NOMO-1 treated with DMSO at 0.1 percent for 48 hours (cell line): ENCODE data around the gene GRM2.
"Not testable (repeated sequence)": the region's sequence is repeated elsewhere in the genome, so short reads cannot be mapped to it uniquely, and the experiment has no call there.

ENCODE experiments used
- DNase-seq: peaks from one replicate; lab custom pipeline; 2025; ENCODE audit not compliant: unreplicated experiment; lab: John Stamatoyannopoulos, UW

GRM2 gene

GRCh38 chr3:51721062-51721745 is 14.3 kb downstream of the GRM2 start:
- no peak for DNase-seq

DNA sequence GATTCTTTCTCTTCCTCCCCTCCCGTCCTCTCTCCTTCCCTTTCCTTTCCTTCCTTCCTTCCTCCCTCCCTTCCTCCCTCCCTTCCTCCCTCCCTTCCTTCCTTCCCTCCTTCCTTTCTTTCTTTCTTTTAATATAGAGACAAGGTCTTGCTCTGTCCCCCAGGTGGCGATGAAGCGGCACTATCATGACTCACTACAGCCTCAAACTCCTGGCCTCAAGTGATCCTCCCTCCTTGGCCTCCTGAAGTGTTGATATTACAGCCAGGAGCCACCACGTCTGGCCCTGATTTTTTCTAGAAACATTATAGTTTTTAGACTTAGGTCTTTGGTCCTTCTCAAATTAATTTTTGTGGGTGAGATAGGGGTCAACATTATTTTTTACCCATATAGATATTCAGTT is 15.5 kb downstream of the GRM2 start:
- no peak for DNase-seq

GRCh38 chr3:51727500-51727899 is 20.6 kb downstream of the GRM2 start:
- DNase-seq, result no peak

DNA sequence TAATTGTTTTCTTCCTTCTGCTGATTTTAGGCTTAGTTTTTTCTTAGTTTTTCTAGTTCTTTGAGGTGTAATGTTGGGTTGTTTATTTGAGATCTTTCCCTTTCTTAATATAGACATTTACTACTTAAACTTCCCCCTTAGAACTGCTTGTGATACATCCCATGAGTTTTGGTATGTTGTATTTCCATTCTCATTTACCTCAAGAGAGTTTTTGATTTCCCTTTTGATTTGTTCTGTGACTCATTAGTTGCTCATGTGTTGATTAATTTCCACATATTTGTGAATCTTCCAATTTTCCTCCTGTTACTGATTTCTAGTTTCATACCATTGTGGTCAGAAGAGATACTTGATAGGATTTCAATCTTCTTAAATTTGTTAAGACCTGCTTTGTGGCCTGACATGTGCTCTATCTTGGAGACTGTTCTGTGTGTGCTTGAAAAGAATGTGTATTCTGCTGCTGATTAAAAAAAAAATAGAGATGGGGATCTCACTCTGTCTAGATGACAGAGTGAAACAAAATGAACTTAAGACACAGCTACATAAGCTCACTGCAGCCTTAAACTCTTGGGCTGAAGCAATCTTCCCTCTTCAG is 22.3 kb downstream of the GRM2 start:
- DNase-seq, result no peak

GRCh38 chr3:51733859-51734571 is 27.1 kb downstream of the GRM2 start:
- no peak for DNase-seq

GRCh38 chr3:51734572-51734907 is 27.7 kb downstream of the GRM2 start:
- DNase-seq, result no peak

- DNase-seq, result peak; percentile 55
Observed at GRCh38 chr3:51735039-51735438, 28.2 kb downstream of the GRM2 start.

DNA sequence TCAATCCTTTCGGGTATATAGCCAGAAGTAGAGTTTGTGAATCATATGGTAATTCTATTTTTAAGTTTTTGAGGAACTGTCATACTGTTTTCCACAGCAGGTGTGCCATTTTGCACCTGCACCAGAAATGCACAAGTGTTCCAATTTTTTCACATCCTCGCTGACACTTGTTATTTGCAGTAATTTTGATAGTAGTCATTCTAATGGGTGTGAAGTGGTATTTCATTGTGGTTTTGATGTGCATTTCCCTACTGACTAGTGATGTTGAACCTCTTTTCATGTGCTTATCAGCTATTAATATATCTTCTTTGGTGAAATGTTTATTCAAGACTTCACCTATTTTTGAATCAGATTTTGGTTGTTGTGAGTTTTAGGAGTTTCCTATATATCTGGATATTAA is 29.1 kb downstream of the GRM2 start:
- no peak for DNase-seq

DNA sequence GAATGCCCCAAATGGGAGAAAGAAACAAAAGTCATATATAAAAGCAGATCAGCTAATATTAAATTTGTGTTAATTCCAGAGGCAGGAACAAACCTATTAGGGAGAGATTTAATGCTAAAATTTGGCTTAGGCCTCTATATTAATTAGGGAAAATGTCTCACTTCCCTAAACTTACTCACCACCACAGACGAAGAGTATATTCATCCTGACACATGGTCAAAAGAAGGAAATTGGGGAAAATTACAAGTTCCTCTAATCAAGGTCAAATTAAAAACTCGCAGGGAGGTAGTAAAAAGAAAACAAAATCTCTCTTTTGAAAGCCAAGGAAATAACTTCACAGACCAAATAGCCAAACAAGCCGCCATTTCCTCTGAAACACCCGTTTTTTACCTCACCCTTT is 32.2 kb downstream of the GRM2 start:
- DNase-seq, result peak; percentile 38

DNA sequence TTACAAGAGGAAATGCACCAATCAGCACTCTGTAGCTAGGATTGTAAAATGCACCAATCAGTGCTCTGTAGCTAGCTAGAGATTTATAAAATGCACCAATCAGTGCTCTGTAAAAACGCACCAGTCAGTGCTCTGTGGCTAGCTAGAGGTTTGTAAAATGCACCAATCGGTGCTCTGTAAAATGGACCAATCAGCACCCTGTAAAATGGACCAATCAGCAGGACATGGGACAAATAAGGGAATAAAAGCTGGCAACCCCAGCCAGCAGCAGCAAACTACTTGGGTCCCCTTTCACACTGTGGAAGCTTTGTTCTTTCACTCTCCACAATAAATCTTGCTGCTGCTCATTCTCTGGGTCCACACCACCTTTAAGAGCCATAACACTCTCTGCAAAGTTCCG is 35.5 kb downstream of the GRM2 start:
- not testable (repeated sequence) for DNase-seq

DNA sequence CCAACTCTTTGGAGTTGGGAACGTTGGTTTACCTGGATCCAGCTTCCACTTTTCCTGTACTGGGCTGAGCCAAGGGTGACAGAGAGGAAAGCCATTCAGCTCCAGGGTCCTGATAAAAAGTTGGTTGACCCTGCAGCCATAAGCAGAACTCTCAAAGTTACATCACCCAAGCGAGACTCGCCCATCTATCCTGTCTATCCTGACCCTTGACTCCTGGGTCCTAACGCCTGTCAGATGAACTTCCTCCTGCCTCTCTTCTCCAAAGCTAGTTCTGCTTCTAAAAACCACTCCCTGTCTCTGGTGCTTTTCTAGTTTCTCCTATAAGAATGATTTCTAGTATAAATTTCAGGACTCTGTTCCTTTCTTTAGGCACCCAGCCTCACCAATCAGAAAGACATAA is 36.1 kb downstream of the GRM2 start:
- DNase-seq, result peak; percentile 85

DNA sequence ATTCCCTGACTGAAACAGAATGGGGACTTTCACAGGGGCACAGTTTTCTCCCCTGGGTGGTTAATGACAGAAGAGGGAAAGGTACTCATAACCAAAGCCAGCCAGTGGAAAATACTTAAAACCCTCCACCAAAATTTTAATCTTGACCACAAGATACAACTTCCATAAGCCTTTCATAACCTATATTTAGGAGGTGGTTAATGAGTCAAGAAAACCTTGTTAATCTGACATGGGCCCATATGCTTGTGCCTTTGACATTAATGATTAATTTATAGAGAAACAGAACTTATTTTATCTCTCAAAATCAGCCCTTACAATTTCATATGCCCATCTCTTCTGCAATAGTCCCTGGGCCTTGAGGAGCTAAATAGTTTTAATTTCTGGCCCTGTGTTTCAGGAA is 41.0 kb downstream of the GRM2 start:
- no peak for DNase-seq

- no peak for DNase-seq
Observed at GRCh38 chr3:51748327-51748726, 41.5 kb downstream of the GRM2 start.

- DNase-seq, result no peak
Observed at GRCh38 chr3:51750878-51751277, 44.0 kb downstream of the GRM2 start.

GRCh38 chr3:51751287-51751686 is 44.4 kb downstream of the GRM2 start:
- no peak for DNase-seq

DNA sequence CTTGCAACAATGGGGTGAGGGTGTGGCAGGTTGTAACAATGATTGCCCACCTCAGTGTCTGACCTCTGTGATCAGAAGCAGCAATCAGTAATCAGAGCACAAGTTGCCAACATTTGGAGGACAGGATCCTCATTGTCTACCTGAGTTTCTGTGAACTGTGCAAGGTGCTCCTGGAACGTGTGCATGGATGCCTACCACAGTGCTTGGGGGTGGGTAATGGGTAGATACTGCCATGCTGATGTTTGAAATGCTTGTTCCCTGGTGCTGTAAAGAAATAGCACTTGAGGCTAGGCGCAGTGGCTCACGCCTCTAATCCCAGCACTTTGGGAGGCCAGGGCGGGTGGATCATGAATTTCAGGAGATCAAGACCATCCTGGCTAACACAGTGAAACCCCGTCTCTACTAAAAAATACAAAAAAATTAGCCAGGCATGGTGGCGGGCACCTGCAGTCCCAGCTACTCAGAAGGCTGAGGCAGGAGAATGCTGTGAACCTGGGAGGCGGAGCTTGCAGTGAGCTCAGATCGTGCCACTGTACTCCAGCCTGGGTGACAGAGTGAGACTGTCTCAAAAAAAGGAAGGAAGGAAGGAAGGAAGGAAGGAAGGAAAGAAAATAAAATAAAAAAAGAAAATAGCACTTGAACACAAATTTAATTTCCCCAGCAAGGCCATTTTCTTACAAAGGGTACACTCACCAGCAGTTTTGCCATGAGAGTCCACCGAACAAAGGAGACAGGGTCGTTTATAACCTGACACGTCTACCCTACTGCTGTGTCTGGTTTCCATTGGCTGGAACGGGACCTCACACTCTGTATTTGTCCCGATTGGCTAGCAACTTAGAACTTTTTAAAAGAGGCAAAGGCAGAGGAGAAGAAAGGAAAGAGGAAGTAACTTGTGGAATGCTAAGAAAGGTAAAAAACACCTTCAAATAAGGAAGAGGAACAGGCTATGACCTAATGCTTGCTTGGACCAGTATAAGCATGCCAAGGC is 47.2 kb downstream of the GRM2 start:
- not testable (repeated sequence) for DNase-seq

GRCh38 chr3:51759203-51759602 is 52.3 kb downstream of the GRM2 start:
- no peak for DNase-seq
